Smooth muscle cell of the brain vasculature (primary cell): ENCODE data around the gene RTN4RL1.
A peak's percentile ranks its signal among the peaks of the same experiment; 100 is the strongest.
"Not testable (repeated sequence)": the region's sequence is repeated elsewhere in the genome, so short reads cannot be mapped to it uniquely, and the experiment has no call there.

ENCODE experiments used
- DNase-seq: peaks from one replicate; pipeline ENCODE4 v3.0.0-alpha.2; 2012; ENCODE audit warnings: low read depth, low spot score

RTN4RL1 gene

DNA sequence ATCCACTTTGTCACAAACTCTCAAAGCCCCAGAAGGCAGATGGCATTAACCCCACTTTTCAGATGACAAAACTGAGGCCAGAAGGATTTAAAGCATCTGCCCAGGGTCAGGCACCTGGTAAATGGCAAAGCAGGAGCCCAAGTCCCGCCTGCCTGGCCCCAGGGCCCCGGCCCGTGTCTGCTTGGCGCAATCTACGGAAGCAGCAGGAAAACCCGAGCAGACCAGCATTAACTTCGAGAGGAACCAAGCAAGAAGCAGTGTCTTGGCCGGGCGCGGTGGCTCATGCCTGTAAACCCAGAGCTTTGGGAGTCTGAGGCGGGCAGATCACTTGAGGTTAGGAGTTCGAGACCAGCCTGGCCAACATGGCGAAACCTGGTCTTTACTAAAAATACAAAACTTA is 21.6 kb downstream of the RTN4RL1 start:
- DNase-seq = no peak

DNA sequence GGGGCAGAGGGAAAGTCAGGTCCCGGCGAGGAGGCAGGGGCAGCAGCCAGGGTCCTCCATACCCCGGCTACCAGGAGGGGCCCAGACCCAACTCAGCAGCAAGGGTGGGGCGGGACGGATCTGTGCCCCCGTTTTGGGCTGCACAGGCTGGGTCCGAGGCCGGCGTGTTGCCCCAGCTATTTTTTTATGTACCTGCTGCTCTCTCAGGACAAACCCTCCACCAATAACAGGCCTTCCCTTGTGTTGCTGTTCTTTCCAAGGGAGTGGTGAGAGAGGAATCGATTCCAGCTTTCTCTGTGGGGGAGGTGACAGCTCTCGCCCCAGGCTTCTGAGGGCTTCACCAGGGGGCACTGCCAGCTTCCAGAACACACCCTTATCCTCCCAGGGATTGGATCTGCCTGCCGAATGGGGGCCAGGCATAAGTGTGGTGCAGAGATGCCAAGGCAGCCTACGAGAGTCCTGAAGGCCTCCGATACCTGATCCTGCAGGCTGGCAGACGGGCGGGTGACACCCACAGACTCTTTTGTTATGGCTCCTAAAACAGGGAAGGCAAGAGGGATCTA is 22.3 kb downstream of the RTN4RL1 start:
- DNase-seq = no peak

DNA sequence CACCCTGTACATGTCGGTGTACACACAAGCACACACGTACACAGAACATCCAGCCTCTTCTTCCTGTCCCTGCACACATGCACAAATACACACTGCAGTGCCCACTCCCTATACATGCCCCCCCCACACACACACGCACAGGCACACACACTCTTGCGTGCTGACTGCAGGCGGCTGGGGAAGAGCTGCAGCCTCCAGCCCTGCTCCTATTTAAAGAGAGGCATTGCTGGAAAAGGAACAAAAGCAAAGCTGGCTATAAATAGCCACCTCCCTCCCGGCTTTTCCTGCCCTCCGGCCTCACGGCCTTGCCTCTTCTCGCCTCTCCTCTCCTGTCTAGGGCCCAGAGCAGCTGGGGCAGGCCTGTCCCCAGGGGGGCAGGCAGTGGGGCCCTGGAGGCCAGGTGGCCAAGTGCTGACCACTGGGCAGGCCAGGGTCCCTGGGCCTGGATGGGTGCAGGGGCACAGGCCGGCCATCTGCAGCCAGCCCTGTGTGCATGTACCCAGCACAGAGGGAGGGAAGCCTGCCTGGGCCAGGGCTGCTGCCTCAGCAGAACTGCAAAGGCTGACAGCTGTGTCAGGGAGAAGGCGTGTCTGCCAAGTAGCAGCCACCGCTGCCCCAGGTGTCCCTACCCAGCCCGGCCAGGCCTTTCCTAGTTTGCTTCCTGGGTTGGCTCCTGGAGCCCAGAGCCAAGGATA is 25.4 kb downstream of the RTN4RL1 start:
- peak; percentile 45 for DNase-seq

DNA sequence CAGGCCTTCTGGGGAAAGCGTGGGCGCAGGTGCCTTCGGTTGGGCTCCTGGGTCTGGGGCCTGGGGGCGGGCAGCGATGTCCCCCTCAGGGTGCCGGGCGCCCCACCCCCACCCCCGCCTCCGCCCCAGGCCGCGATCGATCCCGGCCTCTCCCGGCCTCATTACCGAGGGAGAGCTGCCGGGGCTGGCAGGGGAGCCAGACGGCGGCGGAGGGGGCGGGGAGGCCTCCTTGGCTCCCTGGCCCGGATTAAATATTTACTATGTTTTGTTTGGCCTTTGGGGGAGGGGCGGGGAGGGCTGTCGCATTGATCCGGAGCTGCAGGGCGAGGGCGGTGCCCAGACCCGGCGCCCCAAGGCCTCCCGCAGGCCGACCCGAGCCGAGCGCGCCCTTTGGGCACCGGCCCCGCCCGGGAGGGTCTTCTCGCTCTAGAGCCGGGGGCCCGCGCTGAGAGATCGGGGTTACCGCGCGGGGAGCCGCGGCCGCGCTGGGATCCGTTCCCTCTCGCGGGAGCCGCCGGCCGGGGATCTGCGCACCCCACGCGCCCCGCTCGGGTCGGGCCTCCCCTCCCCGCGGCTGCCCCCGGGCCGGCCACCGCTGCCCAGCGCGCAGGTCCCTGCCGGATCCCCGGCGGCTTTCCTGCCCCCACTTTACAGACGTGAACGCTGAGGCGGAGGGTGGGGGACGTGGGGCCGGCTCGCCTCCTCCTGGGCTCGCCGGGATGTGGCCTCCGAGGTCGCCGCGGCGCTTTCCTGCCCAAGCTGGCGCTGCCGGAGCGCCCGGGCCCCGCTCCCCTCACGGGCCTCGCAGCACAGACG is 27.0 kb downstream of the RTN4RL1 start:
- DNase-seq = no peak

DNA sequence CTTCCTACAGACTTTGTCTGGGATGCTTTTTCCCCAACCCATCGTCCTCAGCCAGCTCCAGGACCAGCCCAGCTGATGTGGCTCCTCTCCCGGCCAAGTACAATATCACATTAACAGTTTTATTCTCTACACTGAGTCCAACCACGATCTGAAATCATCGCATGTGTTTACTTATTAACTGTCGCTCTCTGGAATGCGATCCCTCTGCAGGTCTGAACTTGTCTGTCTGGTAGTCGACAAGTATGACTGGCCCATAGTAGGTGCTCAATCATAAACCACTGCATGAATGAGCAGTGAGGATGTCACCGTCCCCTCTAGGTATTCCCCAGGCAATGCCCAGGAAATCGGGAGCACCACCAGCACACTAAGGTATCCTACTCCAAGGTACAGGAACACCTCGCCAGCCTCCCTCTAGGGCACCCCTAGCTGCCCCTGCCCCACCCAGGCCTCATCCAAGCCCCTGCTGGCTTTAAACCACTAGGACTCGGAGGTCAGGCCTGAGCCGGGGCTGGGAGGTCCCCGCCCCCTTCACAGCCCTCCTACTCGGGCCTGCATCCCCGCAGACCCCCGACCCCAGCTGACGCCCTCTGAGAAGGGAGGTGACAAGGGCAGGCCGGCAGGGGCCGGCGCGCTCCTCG is 27.7 kb downstream of the RTN4RL1 start:
- DNase-seq = no peak

DNA sequence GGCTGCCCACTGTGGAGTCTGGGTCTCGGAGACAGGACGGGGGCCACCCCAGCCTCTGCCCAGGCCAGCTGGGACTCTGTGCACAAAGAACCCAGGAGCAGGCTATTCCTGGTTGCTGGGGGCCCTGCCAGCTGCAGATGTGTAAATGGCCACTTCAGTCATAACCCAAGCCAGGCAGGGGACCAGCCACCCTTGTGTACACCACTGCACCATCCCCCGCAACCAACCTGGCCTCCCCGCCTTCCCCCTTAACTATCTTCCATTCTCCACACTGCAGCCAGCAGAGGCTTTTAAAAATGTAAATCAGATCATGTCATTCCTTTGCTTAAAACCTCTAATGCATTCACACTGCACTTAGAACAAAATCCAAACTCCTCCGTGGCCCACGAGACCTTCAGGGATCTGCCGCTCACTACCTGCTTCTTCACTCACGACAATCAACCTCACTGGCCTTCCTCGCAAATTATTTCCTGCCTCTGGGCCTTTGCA is 28.3 kb downstream of the RTN4RL1 start:
- no peak for DNase-seq

DNA sequence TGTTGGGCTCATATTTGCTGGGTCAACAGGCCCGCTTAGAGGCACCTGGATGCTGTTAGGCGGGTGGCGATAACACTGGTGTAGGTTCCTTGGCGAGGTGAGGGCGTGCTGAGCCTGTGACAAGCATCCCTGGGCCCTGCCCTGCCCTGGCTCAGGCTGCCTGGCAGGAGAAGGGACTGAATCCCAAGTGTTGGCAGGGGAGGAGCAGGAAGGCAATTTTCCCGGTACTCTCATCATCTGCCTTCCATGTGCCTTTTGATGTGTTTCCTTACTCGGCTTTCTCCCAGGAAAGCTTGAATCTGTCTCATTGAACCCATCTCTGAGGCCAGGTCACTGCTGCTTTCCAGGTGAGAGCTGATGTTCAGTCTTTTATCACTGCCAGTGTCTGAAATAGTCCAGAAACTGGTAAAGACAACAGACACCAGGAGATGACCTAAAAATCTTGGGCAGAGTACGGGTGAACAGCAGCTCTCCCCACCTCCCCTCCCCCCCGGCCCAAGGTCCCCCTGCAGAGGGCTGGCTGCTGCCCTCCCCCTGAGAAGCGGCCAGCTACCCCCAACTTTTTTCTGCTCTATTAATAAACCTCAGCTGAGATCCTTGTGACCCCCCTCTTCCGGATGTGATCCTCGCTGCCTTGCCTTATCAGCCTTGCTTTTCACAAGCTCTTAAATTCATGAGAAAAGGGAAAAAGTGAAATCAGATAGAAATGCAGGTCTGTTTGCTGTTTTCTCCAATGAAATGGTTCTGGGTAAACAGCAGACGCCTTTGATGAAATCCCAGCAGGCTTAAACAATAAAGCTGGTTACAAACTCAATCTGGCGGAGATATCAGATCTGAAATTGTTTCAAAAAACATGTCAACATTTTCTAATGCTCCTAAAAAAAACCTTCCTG is 29.0 kb downstream of the RTN4RL1 start:
- DNase-seq = no peak

DNA sequence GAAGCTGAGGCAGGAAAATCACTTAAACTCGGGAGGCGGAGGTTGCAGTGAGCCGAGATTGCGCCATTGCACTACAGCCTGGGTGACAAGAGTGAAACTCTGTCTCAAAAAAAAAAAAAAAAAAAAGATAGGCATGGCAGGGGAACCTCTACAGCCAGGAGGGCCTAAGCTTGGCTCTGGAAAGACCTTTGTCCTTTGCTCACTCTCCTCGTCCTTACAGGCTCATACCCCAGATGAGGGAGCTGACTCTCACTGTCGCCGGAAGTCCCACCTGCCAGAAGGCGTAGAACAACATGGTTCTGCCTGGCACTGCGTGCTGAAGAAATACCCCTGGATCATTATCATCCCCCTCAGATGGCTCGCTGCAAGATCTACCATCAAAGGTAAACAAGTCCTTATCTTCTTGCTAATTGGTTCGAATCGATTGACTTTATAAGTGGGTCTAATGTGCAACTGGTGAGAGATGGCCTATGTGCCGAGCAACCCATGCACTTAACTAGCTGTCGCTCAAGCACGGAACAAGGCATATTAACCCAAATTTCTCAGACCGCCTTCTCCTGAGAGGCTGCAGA is 29.7 kb downstream of the RTN4RL1 start:
- no peak for DNase-seq

DNA sequence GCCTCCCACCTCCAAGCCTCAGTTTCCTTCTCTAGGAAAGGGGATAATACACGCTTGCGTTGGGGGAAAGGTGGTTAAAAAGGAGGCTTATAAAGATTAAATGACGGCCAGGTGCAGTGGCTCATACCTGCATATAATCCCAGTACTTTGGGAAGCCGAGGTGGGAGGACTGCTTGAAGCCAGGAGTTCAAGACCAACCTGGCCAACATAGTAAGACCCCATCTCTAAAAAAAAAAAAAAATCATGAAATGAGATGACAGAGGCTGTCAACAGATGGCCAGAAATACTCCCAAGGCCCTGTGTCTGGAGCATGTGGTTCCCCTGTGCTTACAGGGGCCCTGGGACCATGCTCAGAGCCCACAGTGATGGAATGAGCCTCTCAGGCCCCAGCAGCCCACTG is 30.4 kb downstream of the RTN4RL1 start:
- DNase-seq = no peak

DNA sequence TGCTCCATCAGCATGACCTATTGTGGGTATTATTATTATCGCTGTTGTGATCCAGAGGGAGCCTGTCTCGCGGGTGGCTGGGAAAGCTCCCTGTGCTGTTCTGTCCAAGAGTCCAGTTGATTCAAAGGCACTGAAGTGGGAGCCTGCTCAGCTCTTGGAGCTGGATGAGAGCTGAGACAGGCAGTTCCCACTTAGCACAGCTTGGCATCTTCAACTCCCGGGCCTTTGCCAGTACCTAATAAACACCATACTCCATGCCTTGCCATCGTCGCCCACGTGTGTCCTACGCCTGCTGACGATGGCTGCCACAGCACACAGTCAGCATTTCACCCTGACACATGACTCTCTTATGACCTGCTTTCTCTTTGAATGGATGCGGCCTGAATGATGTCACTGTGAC is 32.6 kb downstream of the RTN4RL1 start:
- no peak for DNase-seq

DNA sequence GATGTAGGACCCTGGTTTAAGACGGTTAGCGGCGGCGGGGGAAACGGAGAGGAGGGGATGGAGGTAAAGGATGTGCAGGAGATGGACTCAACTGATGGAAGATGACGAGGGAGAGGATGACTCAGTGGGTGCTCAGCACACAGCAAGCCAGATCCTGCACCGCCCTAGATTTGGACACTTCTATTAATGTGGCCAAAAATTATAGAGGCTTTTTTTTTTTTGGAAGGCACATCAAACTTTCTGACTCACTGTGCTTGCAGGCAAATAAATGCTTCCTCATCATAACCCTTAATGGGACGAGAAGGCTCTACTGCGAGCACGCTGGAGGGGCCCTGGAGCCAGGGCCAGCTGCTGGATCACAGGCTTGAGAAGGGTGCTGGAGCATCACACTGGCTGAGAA is 36.0 kb downstream of the RTN4RL1 start:
- DNase-seq = no peak

DNA sequence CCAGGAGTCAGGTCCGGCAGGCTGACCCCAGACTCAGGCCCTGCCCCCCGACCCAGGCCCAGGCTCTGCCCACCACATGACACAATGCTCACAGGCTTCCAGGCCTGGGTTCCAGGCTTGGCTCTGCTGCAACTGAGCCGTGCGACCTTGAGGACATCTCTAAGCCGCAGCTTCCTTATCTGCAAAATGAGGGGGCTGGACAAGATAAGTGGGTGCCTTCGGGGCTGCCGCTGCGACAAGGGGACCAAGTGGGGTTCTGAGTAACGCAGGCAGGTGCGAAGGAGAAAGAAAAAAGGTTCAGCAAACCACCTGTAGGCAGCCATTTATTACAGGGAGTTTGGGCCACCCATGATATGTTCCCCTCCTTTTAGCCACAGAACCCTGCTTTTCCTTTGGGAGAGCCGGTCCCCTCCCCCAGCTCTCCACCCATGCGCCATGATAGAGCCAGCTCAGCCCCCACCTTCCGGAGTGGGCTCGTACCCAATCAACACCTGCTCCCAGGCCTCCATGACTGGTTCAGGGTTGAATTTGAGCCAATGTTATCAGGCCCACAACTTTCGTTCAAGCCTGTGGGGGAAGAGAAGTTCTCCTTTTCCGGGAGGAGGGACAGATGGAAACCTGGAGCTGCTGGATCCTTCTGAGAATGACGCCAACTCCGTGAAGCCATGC is 38.2 kb downstream of the RTN4RL1 start:
- DNase-seq = no peak

DNA sequence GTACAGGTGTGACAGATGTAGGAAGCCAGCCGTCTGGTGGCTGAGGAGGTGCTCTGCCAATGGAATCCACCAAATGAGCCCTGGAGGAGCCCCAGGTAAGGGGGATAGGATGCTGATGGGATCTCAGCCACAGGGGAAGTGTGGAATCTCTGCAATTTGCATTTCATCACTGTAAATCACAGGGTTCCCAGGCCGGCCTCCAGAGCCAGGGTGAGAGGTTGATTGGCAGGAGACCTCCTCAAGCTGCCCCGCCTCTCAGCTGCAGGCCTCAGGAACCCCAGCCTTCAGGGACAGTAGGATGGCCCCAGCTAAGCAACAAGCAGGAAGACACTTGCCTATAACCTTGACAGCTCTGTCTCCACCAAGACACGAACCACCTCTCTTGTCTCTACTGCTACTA is 39.4 kb downstream of the RTN4RL1 start:
- no peak for DNase-seq

DNA sequence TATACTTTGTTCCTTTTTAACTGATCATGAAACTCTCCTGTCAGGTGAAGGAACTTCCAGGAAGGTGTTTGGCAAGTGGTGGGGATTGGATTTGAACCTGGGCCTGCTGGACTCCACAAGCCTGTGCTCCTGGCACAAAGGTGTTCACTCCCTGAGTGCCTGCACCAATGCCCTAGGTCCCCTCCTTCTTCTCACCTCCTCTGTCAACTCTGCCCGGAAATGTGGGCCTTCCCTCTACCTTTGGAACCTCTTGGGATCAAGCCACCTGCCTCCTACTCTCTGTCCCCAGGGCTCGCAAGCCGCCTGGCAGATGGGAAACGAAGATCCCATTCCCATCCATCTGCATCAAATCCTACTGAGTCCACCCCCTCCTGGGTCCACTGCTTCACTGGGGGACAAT is 40.0 kb downstream of the RTN4RL1 start:
- DNase-seq = no peak

DNA sequence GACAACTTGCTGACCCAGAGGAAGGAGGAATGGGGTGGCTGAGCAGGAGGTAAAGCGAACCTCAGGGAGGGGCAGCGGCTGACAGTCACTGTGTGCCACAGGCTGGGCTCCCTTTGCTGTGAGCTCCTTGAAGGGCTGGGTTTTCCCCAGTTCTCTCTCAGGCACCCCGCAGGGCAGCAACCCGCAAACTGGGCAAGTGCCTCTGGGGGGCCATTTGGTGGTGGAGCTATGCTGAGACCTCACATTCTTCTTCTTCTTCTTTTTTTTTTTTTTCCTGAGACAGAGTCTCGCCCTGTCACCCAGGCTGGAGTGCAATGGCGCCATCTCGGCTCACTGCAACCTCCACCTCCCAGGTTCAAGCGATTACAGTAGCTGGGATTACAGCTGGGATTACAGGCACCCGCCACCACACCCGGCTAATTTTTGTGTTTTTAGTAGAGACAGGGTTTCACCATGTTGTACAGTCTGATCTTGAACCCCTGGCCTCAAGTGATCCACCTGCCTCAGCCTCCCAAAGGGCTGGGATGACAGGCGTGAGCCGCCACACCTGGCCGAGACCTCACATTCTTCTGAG is 42.3 kb downstream of the RTN4RL1 start:
- not testable (repeated sequence) for DNase-seq

DNA sequence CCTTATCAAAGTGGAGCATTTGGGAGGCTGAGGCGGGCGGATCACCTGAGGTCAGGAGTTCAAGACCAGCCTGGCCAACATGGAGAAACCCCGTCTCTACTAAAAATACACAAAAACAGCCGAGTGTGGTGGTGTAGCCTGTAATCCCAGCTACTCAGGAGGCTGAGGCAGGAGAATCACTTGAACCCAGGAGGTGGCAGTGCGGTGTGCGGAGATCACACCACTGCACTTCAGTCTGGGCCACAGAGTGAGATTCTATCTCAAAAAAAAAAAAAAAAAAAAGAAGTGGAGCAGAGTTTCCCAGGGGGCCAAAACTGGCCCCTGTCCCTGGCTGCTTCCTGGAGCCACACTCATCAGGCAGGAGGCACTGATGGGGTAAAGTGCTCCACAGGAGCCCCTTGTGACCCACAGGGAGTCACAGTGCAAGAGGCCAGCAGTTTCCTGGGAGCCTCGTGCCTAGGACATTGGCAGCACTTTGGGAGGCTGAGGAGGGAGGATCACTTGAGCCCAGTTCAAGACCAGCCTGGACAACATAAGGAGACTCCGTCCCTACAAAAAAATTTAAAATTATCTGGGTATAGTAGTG is 44.4 kb downstream of the RTN4RL1 start:
- no peak for DNase-seq

DNA sequence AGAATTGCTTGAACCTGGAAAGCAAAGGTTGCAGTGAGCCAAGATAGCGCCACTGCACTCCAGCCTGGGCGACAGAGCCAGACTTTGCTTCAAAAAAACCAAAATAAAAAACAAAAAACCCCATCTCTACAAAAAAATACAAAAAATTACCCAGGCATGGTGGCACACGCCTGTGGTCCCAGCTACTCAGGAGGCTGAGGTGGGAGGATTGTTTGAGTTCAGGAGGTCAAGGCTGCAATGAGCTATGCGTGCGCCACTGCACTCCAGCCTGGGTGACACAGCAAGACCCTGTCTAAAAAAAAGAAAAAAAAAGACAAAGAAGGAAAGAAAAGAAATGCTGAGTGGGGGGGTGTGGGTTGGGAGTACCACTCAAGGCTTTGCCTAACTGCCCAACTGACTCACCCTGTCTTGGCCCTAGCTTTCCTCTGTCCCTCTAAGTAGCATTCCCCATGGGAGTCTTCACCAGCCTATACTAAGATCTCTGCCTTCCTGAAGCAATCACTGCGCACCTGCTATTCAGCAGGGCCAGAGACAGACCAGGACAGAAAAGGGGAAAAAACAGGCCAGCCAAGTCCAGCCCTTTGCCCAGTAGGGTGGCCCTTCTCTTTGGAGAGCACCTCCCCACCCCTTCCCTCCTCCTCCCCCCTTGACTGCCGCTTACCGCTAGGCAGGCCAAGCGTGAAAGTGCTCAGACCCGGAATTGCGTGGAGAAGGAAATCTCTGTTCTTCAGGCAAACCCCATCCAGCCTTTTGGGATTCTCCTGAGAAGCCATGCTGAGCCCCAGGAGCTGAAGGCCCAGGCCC is 45.8 kb downstream of the RTN4RL1 start:
- no peak for DNase-seq

DNA sequence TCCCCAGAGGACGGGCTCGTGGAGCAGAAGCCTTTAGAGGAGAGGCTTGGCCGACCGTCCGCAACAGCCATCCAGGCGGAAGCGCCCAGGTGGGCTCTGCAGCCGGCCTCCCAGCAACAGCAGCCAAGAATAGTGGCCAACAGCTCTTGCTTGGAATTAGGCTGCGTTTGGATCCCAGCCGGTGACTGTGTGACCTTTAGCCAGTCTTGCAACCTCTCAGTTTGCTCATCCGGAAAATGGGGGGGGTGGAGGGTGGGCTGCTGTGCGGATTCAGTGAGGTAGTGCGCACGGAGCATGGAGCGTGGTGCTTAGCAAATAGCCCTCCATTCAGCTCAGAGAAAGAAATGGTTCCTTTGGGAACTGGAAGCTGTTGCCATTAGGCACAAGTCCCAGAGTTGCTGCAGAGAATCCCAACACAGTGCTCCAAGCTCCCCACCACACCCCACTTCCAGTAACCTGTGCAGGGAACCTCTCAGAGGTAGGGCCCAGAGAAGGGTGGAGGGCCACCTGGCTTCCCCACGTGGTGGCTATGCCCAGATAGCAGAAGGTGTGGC is 46.7 kb downstream of the RTN4RL1 start:
- DNase-seq = no peak
